VCaP (cell line): Measurements from ENCODE around the gene CHKA.

Experiments
- H3K27ac ChIP-seq: fragments of 450-650 bp; 2 replicates; pipeline ENCODE4 v1.5.1; 2017
- TF ChIP-seq, protein P1 (sequence below): fragments of 450-650 bp; conservative IDR thresholded peaks from 2 replicates; pipeline ENCODE4 v1.5.1; 2017; ENCODE audit warnings: mild to moderate bottlenecking, moderate library complexity

Gene CHKA

DNA sequence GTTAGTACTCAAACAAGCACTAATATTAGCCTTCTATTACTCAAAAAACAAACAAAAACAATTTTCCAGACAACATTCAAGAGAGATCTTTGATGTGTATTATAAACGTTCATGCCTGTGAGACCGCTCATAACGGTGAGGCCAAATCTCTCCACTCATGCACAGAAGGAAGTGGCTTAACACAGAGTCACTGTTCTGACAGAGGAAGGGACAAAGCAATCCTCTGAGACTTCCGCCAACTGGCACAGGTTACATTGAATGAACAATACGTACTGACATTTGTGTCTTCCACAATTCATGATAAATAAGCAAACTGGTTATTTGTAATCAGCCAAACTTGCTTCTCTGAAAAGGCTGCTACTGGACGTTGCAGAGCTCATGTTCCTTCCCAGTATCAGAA lies 30.5 kb downstream of the CHKA start:
- peak overlapping the region; percentile 83 for H3K27ac ChIP-seq
- TF ChIP-seq, protein P1, sequence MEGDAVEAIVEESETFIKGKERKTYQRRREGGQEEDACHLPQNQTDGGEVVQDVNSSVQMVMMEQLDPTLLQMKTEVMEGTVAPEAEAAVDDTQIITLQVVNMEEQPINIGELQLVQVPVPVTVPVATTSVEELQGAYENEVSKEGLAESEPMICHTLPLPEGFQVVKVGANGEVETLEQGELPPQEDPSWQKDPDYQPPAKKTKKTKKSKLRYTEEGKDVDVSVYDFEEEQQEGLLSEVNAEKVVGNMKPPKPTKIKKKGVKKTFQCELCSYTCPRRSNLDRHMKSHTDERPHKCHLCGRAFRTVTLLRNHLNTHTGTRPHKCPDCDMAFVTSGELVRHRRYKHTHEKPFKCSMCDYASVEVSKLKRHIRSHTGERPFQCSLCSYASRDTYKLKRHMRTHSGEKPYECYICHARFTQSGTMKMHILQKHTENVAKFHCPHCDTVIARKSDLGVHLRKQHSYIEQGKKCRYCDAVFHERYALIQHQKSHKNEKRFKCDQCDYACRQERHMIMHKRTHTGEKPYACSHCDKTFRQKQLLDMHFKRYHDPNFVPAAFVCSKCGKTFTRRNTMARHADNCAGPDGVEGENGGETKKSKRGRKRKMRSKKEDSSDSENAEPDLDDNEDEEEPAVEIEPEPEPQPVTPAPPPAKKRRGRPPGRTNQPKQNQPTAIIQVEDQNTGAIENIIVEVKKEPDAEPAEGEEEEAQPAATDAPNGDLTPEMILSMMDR = no peak

DNA sequence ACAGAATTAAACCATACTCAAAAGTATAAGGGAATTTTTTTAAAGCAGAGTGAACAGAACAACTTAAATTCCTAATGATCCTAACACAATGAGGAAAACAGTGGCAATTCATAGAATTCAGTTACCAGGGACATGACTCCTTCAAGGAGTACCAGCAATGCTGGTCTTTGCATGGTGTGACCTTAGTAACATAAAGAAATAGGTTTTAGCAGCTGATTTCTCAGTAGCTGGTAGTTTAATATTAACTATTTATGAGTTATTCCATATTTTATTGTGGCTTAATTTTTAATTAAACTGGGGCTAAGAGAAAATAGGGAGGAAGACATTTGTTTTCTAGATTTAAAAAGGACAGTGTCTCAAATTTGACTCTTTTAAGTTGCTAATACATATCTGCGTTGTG lies 30.9 kb downstream of the CHKA start:
- H3K27ac ChIP-seq = peak overlapping the region; percentile 83
- TF ChIP-seq, protein P1 = no peak

DNA sequence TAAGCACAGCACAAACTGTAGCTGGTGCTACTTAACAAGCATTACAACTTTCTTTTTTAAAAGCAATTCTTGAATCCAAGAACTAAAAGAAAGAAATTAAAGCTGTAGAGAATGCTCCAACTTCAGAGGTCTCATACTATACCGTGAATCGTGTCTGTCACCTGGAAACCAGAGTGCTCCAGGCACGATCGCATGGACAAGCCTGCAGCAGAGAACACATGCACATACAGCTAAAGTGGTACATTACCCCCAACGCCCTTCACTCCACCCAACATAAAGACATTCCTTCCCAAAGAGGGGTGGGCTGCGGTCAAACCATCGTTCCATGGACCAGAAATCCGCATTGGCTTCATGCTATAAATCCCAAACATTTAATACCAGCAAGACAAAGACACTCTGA lies 31.5 kb downstream of the CHKA start:
- TF ChIP-seq, protein P1 = no peak

DNA sequence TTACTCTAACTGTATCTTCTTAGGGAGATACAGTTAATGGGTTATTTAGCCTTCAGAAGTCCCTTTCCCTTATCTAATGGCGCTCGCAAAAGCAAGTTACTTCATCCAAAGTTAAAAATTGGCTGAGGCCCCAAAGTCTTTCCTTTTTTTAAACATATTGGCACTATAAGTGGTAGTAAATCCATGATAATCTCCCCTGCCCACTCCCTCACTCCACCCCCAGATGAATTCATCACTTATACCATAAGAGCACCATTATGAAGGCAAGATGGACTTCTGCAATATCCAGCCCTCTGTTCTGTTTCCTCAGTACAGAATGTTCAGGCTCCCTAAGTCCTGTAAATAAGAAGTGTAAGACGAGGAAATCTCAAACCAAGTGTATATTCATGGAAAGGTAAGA lies 37.7 kb downstream of the CHKA start:
- H3K27ac ChIP-seq = peak overlapping the region; percentile 74
- TF ChIP-seq, protein P1 = no peak

More for the DNA sequence above, 31.5 kb downstream of the CHKA start:
- H3K27ac ChIP-seq = peak overlapping the region; percentile 83

DNA sequence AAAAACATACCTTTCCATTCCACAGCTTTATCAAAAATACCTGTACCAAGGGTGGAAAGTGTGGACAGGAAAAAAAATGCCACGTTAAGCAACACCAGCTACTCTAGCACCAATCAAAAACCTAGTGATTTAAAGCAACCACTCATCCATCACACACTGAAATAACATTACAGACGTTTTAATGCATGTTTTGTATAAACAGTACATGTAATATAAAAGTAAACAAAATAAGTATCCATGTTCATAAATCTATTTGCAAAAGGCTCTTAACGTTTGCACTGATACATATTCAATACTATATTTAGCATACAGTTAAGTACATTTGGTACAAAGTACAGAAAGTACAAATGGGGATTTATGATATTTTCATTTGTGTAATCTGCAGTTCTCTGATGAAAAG lies 38.7 kb downstream of the CHKA start:
- peak overlapping the region; percentile 74 for H3K27ac ChIP-seq
- TF ChIP-seq, protein P1 = no peak

DNA sequence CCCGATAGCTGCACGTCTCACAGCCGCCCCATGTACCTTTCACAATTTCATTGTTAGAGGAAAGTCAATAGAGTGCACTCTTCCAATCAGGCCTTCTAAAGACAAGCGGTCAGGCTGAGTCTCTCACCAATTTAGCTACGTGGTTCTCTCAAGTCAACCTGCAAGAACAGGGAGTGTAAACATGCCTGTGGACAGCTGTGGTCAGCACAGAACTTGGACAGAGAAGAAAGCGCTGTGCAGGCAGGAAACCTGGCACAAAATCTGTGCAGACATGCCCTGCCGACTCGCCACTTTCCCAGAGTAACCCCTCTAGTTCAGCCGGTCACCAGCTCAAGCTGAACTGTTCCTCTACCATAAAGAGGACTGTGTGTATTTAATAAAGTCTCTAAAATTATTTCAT lies 39.5 kb downstream of the CHKA start:
- peak overlapping the region; percentile 74 for H3K27ac ChIP-seq
- TF ChIP-seq, protein P1 = 0 out of 2 replicates have a peak, but pooled peaks have one; percentile 13

DNA sequence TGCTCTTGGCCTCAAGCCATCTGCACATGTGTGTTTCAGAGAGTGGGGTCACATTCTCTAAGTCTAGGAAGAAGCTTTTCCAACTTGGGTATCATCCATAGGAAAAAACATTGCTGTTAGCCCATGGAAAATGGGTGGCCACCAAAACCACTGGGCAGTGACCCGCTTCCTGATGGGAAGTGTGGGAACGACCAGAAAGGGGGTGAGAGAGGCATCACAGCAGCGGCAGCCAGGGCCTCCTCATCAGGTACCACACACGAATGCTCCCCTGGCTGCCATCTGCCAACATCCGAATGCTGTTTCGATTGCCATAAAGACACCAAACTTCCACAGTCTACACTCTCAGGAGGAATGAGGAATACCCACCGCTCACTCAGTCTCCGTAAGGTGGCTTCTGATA lies 40.3 kb downstream of the CHKA start:
- TF ChIP-seq, protein P1 = no peak
- H3K27ac ChIP-seq = peak overlapping the region; percentile 74
